ENCODE results near the gene TRAF3IP3.

GRCh38 chr1:209748620-209749019 lies 7.2 kb upstream of the TRAF3IP3 start:
- no peak for TF ChIP-seq CTCF (conservative IDR thresholded peaks at IDR 0.05 in 1 of 2, IDR thresholded peaks at IDR 0.05 in 1 of 2; ENCODE audit: extremely low read depth in 1 of 2, insufficient read depth in 1 of 2, low read depth in 1 of 2, low read length in 2 of 2)
- TF ChIP-seq EZH2 (IDR thresholded peaks at IDR 0.05; ENCODE audit: borderline replicate concordance, low read length), result no peak

All from mammary epithelial cell (primary cell).